H9 (cell line): ENCODE results near the gene ANKH. TPM values are rescaled to one million over a fixed set of nuclear protein-coding genes. Genes with fewer than 3 reads are reported as not detected.

Experiments
- DNase-seq: peaks from one replicate; pipeline ENCODE4 v3.0.0-alpha.2; 2017
- H2AFZ ChIP-seq: one replicate; pipeline ENCODE4 v1.6.1; 2013; ENCODE audit warnings: mild to moderate bottlenecking, low read length, control low read depth, moderate library complexity
- H2AK5ac ChIP-seq: 2 replicates; pipeline ENCODE4 v1.6.1; 2013; ENCODE audit warnings: low read length, control low read depth, mixed read lengths; ENCODE audit not compliant: insufficient read length
- H2BK120ac ChIP-seq: one replicate; pipeline ENCODE4 v1.6.1; 2013; ENCODE audit warnings: low read depth, mild to moderate bottlenecking, low read length, control low read depth, inconsistent platforms; ENCODE audit not compliant: poor library complexity, severe bottlenecking
- H2BK12ac ChIP-seq: 2 replicates; pipeline ENCODE4 v1.6.1; 2013; ENCODE audit warnings: low read length, control low read depth, mixed read lengths, low read depth; ENCODE audit not compliant: insufficient read length
- H2BK15ac ChIP-seq: 2 replicates; pipeline ENCODE4 v1.6.1; 2013; ENCODE audit warnings: low read depth, low read length, control low read depth
- H2BK20ac ChIP-seq: one replicate; pipeline ENCODE4 v1.6.1; 2013; ENCODE audit warnings: low read depth, mild to moderate bottlenecking, low read length, control low read depth, inconsistent platforms; ENCODE audit not compliant: poor library complexity, severe bottlenecking
- H2BK5ac ChIP-seq: 2 replicates; pipeline ENCODE4 v1.6.1; 2013; ENCODE audit warnings: low read length, control low read depth, mixed read lengths; ENCODE audit not compliant: insufficient read length
- H3K14ac ChIP-seq: 2 replicates; pipeline ENCODE4 v1.6.1; 2013; ENCODE audit warnings: low read length, control low read depth; ENCODE audit not compliant: insufficient read depth
- H3K18ac ChIP-seq: 2 replicates; pipeline ENCODE4 v1.6.1; 2013; ENCODE audit warnings: low read depth, mild to moderate bottlenecking, mixed read lengths, low read length, control low read depth; ENCODE audit not compliant: insufficient read length
- H3K23ac ChIP-seq: 2 replicates; pipeline ENCODE4 v1.6.1; 2013; ENCODE audit warnings: low read length, control low read depth, mixed read lengths, low read depth; ENCODE audit not compliant: insufficient read length
- H3K23me2 ChIP-seq: 2 replicates; pipeline ENCODE4 v1.6.1; 2013; ENCODE audit warnings: low read depth, mild to moderate bottlenecking, mixed read lengths, low read length, control low read depth; ENCODE audit not compliant: insufficient read length, poor library complexity, severe bottlenecking
- H3K27ac ChIP-seq: 2 replicates; pipeline ENCODE4 v1.5.1; 2013; ENCODE audit warnings: low read length, control low read depth, mixed read lengths, low read depth; ENCODE audit not compliant: insufficient read length
- H3K27me3 ChIP-seq: 2 replicates; pipeline ENCODE4 v1.6.1; 2013; ENCODE audit warnings: low read length, control low read depth, inconsistent platforms; ENCODE audit not compliant: insufficient read depth
- H3K4ac ChIP-seq: 2 replicates; pipeline ENCODE4 v1.6.1; 2013; ENCODE audit warnings: low read depth, mild to moderate bottlenecking, control low read depth, inconsistent platforms, low read length, moderate library complexity
- H3K4me1 ChIP-seq: 2 replicates; pipeline ENCODE4 v1.6.1; 2013; ENCODE audit warnings: low read length, control low read depth, inconsistent platforms; ENCODE audit not compliant: insufficient read depth
- H3K4me2 ChIP-seq: 2 replicates; pipeline ENCODE4 v1.6.1; 2013; ENCODE audit warnings: low read length, control low read depth, mixed read lengths; ENCODE audit not compliant: insufficient read length, insufficient read depth
- H3K56ac ChIP-seq: 2 replicates; pipeline ENCODE4 v1.6.1; 2013; ENCODE audit warnings: low read depth, mild to moderate bottlenecking, mixed read lengths, low read length, control low read depth; ENCODE audit not compliant: insufficient read length
- H3K79me1 ChIP-seq: 2 replicates; pipeline ENCODE4 v1.6.1; 2013; ENCODE audit warnings: low read depth, mild to moderate bottlenecking, moderate library complexity, low read length, control low read depth, inconsistent platforms; ENCODE audit not compliant: insufficient read depth, poor library complexity, severe bottlenecking
- H3K79me2 ChIP-seq: 2 replicates; pipeline ENCODE4 v1.6.1; 2013; ENCODE audit warnings: low read length, control low read depth, inconsistent platforms; ENCODE audit not compliant: insufficient read depth
- H3K9ac ChIP-seq: 2 replicates; pipeline ENCODE4 v1.6.1; 2013; ENCODE audit warnings: low read length, control low read depth, mixed read lengths; ENCODE audit not compliant: insufficient read length; ENCODE audit errors: extremely low read depth
- H3K9me3 ChIP-seq: one replicate; pipeline ENCODE4 v1.6.1; 2013; ENCODE audit warnings: low read depth, low read length, inconsistent platforms; ENCODE audit not compliant: control insufficient read depth
- H3T11ph ChIP-seq: one replicate; pipeline ENCODE4 v1.6.1; 2013; ENCODE audit warnings: mild to moderate bottlenecking, low read length, control low read depth, inconsistent platforms
- H4K20me1 ChIP-seq: one replicate; pipeline ENCODE4 v1.6.1; 2013; ENCODE audit not compliant: control insufficient read depth, insufficient read length, insufficient read depth
- H4K5ac ChIP-seq: 2 replicates; pipeline ENCODE4 v1.6.1; 2013; ENCODE audit warnings: low read depth, mild to moderate bottlenecking, mixed read lengths, low read length, control low read depth; ENCODE audit not compliant: insufficient read length
- H4K8ac ChIP-seq: replicated peaks from 2 replicates; pipeline ENCODE4 v1.6.1; 2013; ENCODE audit warnings: low read length, control low read depth, mixed read lengths, low read depth; ENCODE audit not compliant: insufficient read length
- H4K91ac ChIP-seq: 2 replicates; pipeline ENCODE4 v1.6.1; 2013; ENCODE audit warnings: low read depth, mild to moderate bottlenecking, moderate library complexity, mixed read lengths, low read length, control low read depth; ENCODE audit not compliant: insufficient read length
- H3K27ac Mint-ChIP-seq, 3 experiments: 2 replicates in 2 of 3; 3 replicates in 1 of 3; pipeline ENCODE4 v1.8.0; 2020 to 2021; ENCODE audit warnings: mixed read lengths in 3 of 3, mild to moderate bottlenecking in 1 of 3, moderate library complexity in 1 of 3
- H3K27me3 Mint-ChIP-seq: 2 replicates; pipeline ENCODE4 v1.8.0; 2021; ENCODE audit warnings: low read depth, mild to moderate bottlenecking, moderate library complexity, mixed read lengths
- H3K36me3 Mint-ChIP-seq, 3 experiments: 2 replicates in 2 of 3; 3 replicates in 1 of 3; pipeline ENCODE4 v1.8.0; 2020 to 2021; ENCODE audit warnings: low read depth in 3 of 3, mixed read lengths in 3 of 3; ENCODE audit not compliant: insufficient read depth in 1 of 3
- H3K4me1 Mint-ChIP-seq, 2 experiments: 2 replicates each; pipeline ENCODE4 v1.8.0; 2020; ENCODE audit warnings: mixed read lengths in 2 of 2
- H3K4me3 Mint-ChIP-seq, 2 experiments: 2 replicates in 1 of 2; 3 replicates in 1 of 2; pipeline ENCODE4 v1.8.0; 2020 to 2021; ENCODE audit warnings: mild to moderate bottlenecking in 2 of 2, mixed read lengths in 2 of 2, moderate library complexity in 1 of 2
- H3K9me3 Mint-ChIP-seq, 2 experiments: 2 replicates in 1 of 2; 3 replicates in 1 of 2; pipeline ENCODE4 v1.8.0; 2020; ENCODE audit warnings: mild to moderate bottlenecking in 2 of 2, mixed read lengths in 2 of 2, moderate library complexity in 1 of 2
- CTCF ChIP-seq: fragments of 200-600 bp; sonication (generic); conservative IDR thresholded peaks from 3 replicates; pipeline ENCODE4 v1.8.0; 2021; ENCODE audit warnings: antibody characterized with exemption, mild to moderate bottlenecking
- WGBS: extraction: QIAGEN DNeasy Blood & Tissue Kit; methylation state at CpG from one replicate; pipeline ENCODE4 v1.1.7; 2013; ENCODE audit warnings: missing lambda C conversion rate, low lambda C conversion rate, mixed read lengths; ENCODE audit not compliant: insufficient read length; ENCODE audit errors: extremely low coverage; 5-methylcytosine and 5-hydroxymethylcytosine counted together
- total RNA-seq: library from RNA; stranded (reverse); gene quantifications from 2 replicates; pipeline ENCODE4 v1.2.1, GENCODE V29; 2021

Gene ANKH
- total RNA-seq, 1 experiment from 2014 or later: 9.6 TPM

- Mint-ChIP-seq H3K27ac (peak overlapping the region in 1 of 3 experiments; percentile 49; a peak in 2 of 7 replicates), H3K36me3 (peaks cover 2 to 10% (median 2%) of the 10 kb centered on the region in 3 experiments; a peak in 4 of 7 replicates), H3K27me3 (no peaks in the 10 kb centered on the region), H3K9me3 (peaks cover 3 to 12% of the 10 kb centered on the region in 2 experiments; a peak in 4 of 5 replicates), H3K4me3 (no peak overlapping the region), H3K4me1 (peaks cover 17 to 18% of the 10 kb centered on the region in 2 experiments)
- no CpG with 5 or more reads among the region's 5 CpGs for WGBS
- peaks cover 4% of the 10 kb centered on the region for H3K9me3 ChIP-seq
- no peaks in the 10 kb centered on the region for H3K79me1 ChIP-seq
- H3K4me2 ChIP-seq: no peak overlapping the region
- H2BK15ac ChIP-seq: no peak overlapping the region
- H4K8ac ChIP-seq: no peak overlapping the region
- no peak overlapping the region for H2BK120ac ChIP-seq
- H2AK5ac ChIP-seq: no peak overlapping the region
- no peaks in the 10 kb centered on the region; the same call in 1 of the 2 replicates for H3K4me1 ChIP-seq
- no peak overlapping the region for H3K23ac ChIP-seq
- no peaks in the 10 kb centered on the region for H3K23me2 ChIP-seq
- H4K91ac ChIP-seq: no peak overlapping the region
- H3K27ac ChIP-seq: no peak overlapping the region
- no peak overlapping the region for H3K4ac ChIP-seq
- H3K14ac ChIP-seq: no peak overlapping the region
- H3K79me2 ChIP-seq: no peaks in the 10 kb centered on the region
- H4K5ac ChIP-seq: no peak overlapping the region
- no peak overlapping the region for H3K9ac ChIP-seq
- H3T11ph ChIP-seq: no peak overlapping the region
- H4K20me1 ChIP-seq: no peaks in the 10 kb centered on the region
- H3K18ac ChIP-seq: no peak overlapping the region
- H2BK12ac ChIP-seq: no peak overlapping the region
- H3K56ac ChIP-seq: no peak overlapping the region
- H2AFZ ChIP-seq: no peak overlapping the region
- no peak for DNase-seq
- no peak overlapping the region for H2BK5ac ChIP-seq
- no peak overlapping the region for H2BK20ac ChIP-seq
- TF ChIP-seq CTCF: no peak
- H3K27me3 ChIP-seq: no peaks in the 10 kb centered on the region
Observed at GRCh38 chr5:14781106-14781505, 90.5 kb downstream of the ANKH start.
